DOHH2 (cell line): Measurements from ENCODE around the gene NEU1.

Experiments
- H3F3A ChIP-seq: fragments of 200-600 bp; sonication (generic), shearing (Covaris generic); 2 replicates; pipeline ENCODE4 v1.6.0; 2016; ENCODE audit warnings: antibody characterized with exemption, mild to moderate bottlenecking; ENCODE audit not compliant: control insufficient read depth, insufficient read depth
- H3K27ac ChIP-seq: fragments of 200-600 bp; sonication (generic); 2 replicates; pipeline ENCODE4 v1.5.1; 2014; ENCODE audit warnings: low read depth, mild to moderate bottlenecking, low read length, moderate library complexity
- H3K27me3 ChIP-seq: fragments of 200-600 bp; sonication (generic); 2 replicates; pipeline ENCODE4 v1.6.1; 2014; ENCODE audit warnings: mild to moderate bottlenecking, low read length, mixed read lengths; ENCODE audit not compliant: control insufficient read depth
- H3K36me3 ChIP-seq: fragments of 200-600 bp; sonication (generic); 2 replicates; pipeline ENCODE4 v1.6.1; 2014; ENCODE audit warnings: mild to moderate bottlenecking, low read length, moderate library complexity, mixed read lengths; ENCODE audit not compliant: control insufficient read depth
- H3K4me1 ChIP-seq: fragments of 200-600 bp; sonication (generic); 2 replicates; pipeline ENCODE4 v1.6.1; 2014; ENCODE audit warnings: mild to moderate bottlenecking, low read length, mixed read lengths; ENCODE audit not compliant: control insufficient read depth
- H3K4me2 ChIP-seq: fragments of 200-600 bp; sonication (generic); 2 replicates; pipeline ENCODE4 v1.6.0; 2014; ENCODE audit warnings: mild to moderate bottlenecking, low read length, moderate library complexity
- H3K4me3 ChIP-seq: fragments of 200-600 bp; sonication (generic); 2 replicates; pipeline ENCODE4 v1.5.1; 2014; ENCODE audit warnings: mild to moderate bottlenecking, low read length, mixed read lengths
- H3K79me2 ChIP-seq: fragments of 200-600 bp; sonication (generic); 2 replicates; pipeline ENCODE4 v1.6.1; 2014; ENCODE audit warnings: mild to moderate bottlenecking, low read length, mixed read lengths; ENCODE audit not compliant: control insufficient read depth
- H3K9me2 ChIP-seq: fragments of 200-600 bp; sonication (generic); replicated peaks from 2 replicates; pipeline ENCODE4 v1.6.1; 2014; ENCODE audit warnings: mild to moderate bottlenecking, low read length, mixed read lengths; ENCODE audit not compliant: control insufficient read depth
- H3K9me3 ChIP-seq: fragments of 200-600 bp; sonication (generic); 2 replicates; pipeline ENCODE4 v1.6.1; 2014; ENCODE audit warnings: antibody characterized with exemption, low read length, mixed read lengths; ENCODE audit not compliant: control insufficient read depth, insufficient read depth
- H4K20me1 ChIP-seq: fragments of 200-600 bp; sonication (generic); 2 replicates; pipeline ENCODE4 v1.6.0; 2014; ENCODE audit warnings: low read depth, mild to moderate bottlenecking, antibody characterized with exemption, low read length, moderate library complexity; ENCODE audit not compliant: control insufficient read depth, insufficient read depth
- EZH2phosphoT487 ChIP-seq: fragments of 200-600 bp; sonication (generic); IDR thresholded peaks from 2 replicates; pipeline ENCODE4 v1.6.1; 2017; ENCODE audit warnings: borderline replicate concordance, mild to moderate bottlenecking, antibody characterized with exemption, low read length, moderate library complexity, mixed read lengths
- TF ChIP-seq, protein P1 (sequence below): fragments of 200-600 bp; sonication (generic); IDR thresholded peaks from one replicate; pipeline ENCODE4 v1.5.1; 2014; ENCODE audit warnings: antibody characterized with exemption, mild to moderate bottlenecking, low read depth, low read length; ENCODE audit not compliant: poor library complexity, severe bottlenecking

NEU1 gene

DNA sequence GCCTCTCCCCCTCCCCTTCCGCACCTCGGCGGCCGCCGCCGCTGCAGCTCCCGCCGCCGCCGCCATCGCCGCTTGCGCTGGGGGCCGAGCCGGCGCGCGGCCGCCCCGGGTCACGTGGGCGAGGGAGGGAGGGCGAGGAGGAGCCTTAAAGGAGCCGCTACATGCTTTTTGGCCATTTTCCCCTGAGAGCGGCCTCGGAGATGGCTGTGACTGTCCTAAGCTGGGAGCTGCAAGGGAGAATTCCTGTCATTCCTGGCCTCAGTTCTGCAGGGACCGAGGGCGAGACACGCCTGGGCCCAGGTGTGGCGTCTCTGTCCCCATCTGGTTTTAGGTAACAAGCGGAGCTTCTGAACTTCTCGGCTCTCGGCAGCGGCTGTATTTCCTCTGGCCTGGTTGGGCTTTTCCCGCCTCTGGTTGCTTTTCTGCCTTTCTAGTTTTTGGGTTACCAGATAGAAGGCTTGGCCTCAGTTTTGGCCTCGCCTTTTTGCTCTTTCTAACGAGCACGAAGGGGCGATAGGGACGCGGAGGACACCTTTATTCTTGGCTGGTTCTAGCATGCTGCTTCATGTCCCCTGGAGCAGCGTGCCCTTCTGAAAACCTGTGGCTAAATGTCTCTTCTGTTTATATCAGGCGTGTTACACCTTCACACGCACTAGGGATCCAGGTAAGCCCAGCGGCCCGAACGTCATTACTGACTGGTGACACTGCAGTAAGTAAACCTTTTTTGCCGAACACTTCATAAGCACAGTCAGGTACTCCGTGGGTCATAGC, 35.2 kb upstream of the NEU1 start, which contains the start of gene EHMT2:
Gene EHMT2, minus strand, starts transcription at position 87 of the 771 bp plus-strand sequence. Its CDS starts 21 bp downstream, at position 66.
- H3K27me3 ChIP-seq, result no peaks in the 10 kb centered on the region
- H3K9me2 ChIP-seq, result no peaks in the 10 kb centered on the region
- peaks cover 37% of the 10 kb centered on the region for H3K36me3 ChIP-seq
- no peak for TF ChIP-seq EZH2phosphoT487
- TF ChIP-seq, protein P1, sequence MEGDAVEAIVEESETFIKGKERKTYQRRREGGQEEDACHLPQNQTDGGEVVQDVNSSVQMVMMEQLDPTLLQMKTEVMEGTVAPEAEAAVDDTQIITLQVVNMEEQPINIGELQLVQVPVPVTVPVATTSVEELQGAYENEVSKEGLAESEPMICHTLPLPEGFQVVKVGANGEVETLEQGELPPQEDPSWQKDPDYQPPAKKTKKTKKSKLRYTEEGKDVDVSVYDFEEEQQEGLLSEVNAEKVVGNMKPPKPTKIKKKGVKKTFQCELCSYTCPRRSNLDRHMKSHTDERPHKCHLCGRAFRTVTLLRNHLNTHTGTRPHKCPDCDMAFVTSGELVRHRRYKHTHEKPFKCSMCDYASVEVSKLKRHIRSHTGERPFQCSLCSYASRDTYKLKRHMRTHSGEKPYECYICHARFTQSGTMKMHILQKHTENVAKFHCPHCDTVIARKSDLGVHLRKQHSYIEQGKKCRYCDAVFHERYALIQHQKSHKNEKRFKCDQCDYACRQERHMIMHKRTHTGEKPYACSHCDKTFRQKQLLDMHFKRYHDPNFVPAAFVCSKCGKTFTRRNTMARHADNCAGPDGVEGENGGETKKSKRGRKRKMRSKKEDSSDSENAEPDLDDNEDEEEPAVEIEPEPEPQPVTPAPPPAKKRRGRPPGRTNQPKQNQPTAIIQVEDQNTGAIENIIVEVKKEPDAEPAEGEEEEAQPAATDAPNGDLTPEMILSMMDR, result no peak
- peaks cover 38% of the 10 kb centered on the region for H3K4me1 ChIP-seq
- peaks cover 9% of the 10 kb centered on the region for H3F3A ChIP-seq
- H3K4me3 ChIP-seq, result peak within 1 kb of the TSS; percentile 86
- peaks cover 40% of the 10 kb centered on the region for H3K79me2 ChIP-seq
- peak within 1 kb of the TSS; percentile 62 for H3K27ac ChIP-seq
- peak within 1 kb of the TSS; percentile 85 for H3K4me2 ChIP-seq
- no peaks in the 10 kb centered on the region for H4K20me1 ChIP-seq
- no peaks in the 10 kb centered on the region for H3K9me3 ChIP-seq

DNA sequence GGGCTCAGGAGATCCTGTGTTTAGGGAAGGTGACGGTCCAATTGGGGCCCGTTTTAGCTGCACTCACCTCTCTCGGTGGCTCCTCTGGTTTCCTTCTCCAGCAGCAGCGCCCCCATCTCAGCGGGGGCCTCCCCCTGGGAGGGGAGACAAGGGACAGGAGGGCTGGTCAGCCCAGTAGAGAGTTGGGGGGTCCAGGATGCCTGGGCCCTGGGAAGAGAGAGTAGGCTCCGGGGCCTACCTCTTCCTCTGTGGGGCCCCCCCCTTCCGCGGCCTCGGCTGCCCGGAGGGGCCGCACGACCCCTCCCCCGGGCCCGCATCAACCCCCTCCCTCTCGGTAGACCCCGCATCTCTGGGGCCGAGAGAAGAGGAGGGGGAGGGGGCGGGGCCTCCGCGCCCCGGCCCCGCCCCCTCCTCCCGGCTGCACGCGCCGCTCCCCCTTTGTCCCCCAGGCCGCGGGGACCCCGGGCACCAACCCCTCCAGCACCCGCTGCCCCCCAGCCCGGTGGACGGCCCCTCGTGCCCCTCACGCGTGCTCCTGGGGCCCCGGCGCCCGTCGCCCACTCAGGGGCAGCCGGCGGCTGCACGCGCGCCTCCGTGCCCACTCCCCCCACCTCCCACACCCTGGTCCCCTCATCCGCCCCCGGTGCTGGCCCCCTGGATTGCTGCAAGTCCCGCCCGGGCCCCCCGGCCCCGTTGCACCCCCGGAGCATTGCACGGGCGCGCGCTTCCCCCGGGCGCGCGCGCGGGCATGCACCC, 34.4 kb upstream of the NEU1 start:
- H3K27ac ChIP-seq, result peak overlapping the region; percentile 35
- H3K4me1 ChIP-seq, result peaks cover 32% of the 10 kb centered on the region
- H3K9me3 ChIP-seq, result no peaks in the 10 kb centered on the region
- TF ChIP-seq EZH2phosphoT487, result no peak
- TF ChIP-seq, protein P1, result no peak
- H3K79me2 ChIP-seq, result peaks cover 40% of the 10 kb centered on the region
- peak overlapping the region; percentile 86 for H3K4me3 ChIP-seq
- peak overlapping the region; percentile 85 for H3K4me2 ChIP-seq
- H3K36me3 ChIP-seq, result peaks cover 45% of the 10 kb centered on the region
- H3F3A ChIP-seq, result peaks cover 5% of the 10 kb centered on the region
- H4K20me1 ChIP-seq, result no peaks in the 10 kb centered on the region
- H3K9me2 ChIP-seq, result no peaks in the 10 kb centered on the region
- H3K27me3 ChIP-seq, result no peaks in the 10 kb centered on the region

DNA sequence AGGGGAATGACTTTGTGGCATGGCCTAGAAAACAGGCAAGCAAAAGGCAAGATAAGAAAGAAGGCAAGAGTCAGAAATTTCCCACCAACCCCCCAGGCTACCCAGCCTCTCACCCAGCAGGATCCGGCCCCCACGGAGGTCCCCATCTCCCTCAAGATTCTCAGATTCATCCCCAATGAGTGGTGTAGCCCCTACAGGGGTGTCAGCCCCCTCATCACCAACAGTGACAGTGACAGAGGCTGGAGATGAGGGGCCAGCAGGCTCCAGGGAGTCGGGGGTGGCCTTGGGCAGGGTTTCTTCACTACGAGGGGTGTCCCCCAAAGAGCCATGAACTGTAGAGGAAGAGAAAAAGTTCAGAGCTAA, 33.9 kb upstream of the NEU1 start:
- Histone ChIP-seq H3K27me3 (no peaks in the 10 kb centered on the region), H3K4me1 (peaks cover 32% of the 10 kb centered on the region), H3K36me3 (peaks cover 50% of the 10 kb centered on the region), H3K79me2 (peaks cover 40% of the 10 kb centered on the region), H4K20me1 (no peaks in the 10 kb centered on the region), H3K4me3 (peak overlapping the region; percentile 86), H3F3A (peaks cover 5% of the 10 kb centered on the region), H3K4me2 (peak overlapping the region; percentile 85), H3K9me3 (no peaks in the 10 kb centered on the region), H3K9me2 (no peaks in the 10 kb centered on the region), H3K27ac (peak overlapping the region; percentile 35)
- TF ChIP-seq, protein P1, result no peak
- TF ChIP-seq EZH2phosphoT487, result no peak
